ENCODE measurements around the gene ST7. TPM values are rescaled to one million over a fixed set of nuclear protein-coding genes. Genes with fewer than 3 reads are reported as not detected.

The ST7 gene
- total RNA-seq, 1 experiment from 2014 or later: 22.6 TPM

DNA sequence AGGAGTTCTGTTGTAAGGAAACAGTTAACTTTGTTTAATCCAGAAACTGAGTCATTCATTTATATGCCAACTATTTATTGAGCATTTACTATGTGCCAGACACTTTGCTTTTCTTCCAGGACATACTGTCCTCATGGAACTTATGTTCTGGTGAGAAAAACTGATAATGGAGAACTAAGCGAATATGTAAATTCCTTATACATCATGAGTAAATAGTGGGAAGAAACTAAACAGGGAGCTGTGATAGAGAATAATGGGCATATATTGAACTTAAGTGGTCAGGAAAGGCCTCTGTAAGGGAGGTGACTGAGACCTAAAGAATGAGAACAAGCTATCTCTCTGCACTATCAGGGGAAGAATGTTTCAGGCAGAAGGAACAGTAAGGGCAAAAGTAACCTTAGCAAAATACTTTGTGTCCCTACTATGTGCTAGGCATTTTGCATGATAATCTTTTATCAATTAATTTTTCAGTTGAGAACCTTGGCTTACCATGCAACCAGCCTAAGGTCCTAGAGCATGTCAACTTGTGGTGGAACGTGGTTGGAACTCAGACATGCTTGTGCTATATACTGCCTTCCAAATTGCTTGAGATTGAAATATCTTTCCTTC is 45.4 kb downstream of the ST7 start:
- in situ Hi-C loops (cut with HindIII; ENCODE audit: low pct_unique_long_range_greater_than_20kb, low sequenced_read_pairs): no loop called here
- no peak for DNase-seq (ENCODE audit: low read depth)

DNA sequence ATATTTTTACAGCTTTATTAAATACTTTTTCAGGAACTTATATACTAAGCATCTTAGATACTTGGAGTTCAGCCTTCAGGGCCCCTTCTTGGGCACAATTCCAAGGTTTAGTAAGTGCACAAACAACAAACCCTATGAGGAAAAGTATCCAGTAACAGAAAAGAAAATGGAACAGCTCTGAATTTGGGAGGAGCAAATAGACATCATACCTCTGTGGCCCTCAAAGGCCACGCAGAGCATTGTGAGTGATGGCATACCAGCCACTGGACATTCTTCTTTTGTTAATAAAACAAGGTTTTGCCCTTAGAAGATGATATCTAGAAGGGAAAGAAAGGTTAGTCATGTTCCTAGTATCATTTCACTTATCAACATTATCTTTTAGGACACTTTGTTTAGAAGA is 46.0 kb downstream of the ST7 start:
- DNase-seq (ENCODE audit: low read depth): no peak
- in situ Hi-C loops (cut with HindIII; ENCODE audit: low pct_unique_long_range_greater_than_20kb, low sequenced_read_pairs): no loop called here

DNA sequence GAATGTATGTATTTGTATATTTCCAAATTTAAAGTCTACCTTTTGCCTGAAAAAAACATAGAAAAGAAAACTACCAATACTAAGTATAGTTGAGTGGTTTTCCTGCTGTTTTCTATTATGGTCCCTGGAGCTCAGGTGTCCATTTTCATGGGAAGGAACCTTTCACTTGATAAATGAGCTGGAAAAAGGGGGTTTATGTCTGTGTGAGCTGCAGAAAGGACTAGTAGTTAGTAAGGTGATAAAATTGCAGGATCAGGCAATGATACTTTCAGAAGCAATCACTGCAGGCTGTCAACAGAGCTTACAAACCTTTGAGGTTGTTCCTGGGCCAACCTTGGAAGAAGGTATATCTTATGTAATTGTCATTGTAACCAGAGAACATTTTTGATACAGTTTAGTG is 48.0 kb downstream of the ST7 start:
- no peak for DNase-seq (ENCODE audit: low read depth)
- in situ Hi-C loops (cut with HindIII; ENCODE audit: low pct_unique_long_range_greater_than_20kb, low sequenced_read_pairs): no loop called here

DNA sequence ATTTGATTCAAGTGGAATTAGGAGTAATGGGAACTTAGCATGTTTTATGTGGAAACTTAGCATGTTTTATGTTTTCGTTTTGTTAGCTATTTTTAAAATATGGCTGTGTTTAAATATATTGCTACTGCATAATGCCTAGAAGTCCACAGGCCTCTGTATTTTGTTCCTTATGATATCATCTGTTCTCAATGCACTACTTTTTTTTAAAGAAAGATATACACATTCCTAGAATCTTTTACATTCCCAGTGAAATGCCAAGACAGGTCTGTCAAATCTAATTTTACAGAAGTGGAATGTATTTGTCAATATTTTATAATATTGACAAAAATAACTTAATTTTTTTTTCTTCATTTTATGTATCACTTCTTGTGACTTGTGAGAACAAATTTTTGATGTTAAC is 51.6 kb downstream of the ST7 start:
- in situ Hi-C loops (cut with HindIII; ENCODE audit: low pct_unique_long_range_greater_than_20kb, low sequenced_read_pairs): no loop called here
- DNase-seq (ENCODE audit: low read depth): no peak

DNA sequence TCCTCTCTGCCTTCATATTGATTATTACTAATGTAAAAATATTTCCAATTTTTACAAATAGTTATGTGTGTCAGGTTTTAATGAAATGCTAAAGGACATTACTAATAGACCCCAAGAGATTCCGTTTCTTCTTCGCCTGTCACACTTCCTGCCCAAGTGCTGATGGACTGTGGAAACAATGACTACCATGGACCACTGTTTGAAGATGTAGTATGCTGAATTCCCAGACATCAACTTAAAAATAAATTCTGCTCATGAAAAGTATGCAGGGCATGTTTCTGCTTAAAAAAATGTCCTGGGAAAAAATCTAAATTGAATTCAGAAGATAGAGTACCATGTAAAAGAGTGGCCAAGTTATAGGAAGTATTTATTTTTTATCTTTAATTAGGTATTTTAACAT is 52.1 kb downstream of the ST7 start:
- in situ Hi-C loops (cut with HindIII; ENCODE audit: low pct_unique_long_range_greater_than_20kb, low sequenced_read_pairs): no loop called here
- no peak for DNase-seq (ENCODE audit: low read depth)

DNA sequence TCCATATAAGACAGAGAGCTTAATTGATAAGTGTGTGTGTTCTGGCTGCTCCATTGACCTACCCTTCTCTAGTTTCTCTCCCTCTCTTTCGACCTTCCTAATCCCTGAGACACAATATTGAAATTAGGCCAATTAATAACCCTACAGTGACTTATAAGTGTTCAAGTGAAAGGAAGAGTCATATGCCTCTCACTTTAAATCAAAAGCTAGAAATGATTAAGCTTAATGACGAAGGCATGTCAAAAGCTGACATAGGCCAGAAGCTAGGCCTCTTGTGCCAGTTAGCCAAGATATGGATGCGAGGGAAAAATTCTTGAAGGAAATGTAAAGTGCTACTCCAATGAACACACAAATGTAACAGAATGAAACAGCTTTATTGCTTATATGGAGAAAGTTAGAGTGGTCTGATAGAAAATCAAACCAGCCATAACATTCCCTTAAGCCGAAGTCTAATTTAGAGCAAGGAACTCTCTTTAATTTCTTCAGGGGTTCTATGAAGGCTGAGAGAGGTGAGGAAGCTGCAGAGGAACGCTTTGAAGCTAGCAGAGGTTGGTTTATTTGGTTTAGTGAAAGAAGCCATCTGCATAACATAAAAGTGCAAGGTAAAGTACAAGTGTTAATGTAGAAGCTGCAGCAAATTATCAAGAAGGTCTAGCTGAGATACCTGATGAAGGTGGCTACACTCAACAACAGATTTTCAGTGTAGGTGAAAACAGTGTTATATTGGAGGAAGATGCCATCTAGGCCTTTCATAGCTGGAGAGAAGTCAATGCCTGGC is 53.8 kb downstream of the ST7 start:
- in situ Hi-C loops (cut with HindIII; ENCODE audit: low pct_unique_long_range_greater_than_20kb, low sequenced_read_pairs): no loop called here
- no peak for DNase-seq (ENCODE audit: low read depth)

DNA sequence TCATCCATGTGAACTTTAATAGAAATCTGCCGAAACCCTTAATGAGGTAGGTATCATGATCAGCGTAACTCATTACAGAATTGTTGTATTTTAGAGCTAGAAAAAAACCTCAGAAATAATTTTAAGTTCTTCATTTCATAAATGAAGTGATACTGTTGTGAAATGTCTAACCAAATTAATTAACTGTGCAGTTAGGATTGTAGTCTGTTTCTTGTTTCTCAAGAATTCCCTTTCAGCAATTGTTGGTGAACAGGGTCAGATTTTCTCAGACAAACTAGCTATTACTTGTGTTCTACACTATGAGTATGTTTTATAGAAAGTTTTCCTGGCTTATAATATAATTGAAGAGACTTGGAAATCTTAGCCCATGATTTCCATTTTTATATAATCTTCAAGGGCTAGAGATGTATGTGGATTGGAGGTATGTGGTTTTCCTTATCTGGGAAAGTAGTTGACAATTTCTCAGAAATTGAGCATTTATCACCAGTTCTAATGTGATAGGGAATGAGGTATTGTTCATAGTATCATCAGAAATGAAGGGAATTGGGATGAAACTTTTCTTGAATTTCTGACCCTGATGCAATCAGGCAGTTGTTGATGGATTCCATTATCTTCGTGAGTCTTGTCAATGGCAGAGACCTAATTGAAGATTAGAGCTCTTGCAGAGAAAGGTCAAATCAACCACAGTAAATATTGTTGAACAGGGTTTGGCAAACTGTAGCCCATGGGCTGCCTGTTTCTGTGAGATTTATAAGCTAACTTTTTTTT is 55.0 kb downstream of the ST7 start:
- DNase-seq (ENCODE audit: low read depth): no peak

DNA sequence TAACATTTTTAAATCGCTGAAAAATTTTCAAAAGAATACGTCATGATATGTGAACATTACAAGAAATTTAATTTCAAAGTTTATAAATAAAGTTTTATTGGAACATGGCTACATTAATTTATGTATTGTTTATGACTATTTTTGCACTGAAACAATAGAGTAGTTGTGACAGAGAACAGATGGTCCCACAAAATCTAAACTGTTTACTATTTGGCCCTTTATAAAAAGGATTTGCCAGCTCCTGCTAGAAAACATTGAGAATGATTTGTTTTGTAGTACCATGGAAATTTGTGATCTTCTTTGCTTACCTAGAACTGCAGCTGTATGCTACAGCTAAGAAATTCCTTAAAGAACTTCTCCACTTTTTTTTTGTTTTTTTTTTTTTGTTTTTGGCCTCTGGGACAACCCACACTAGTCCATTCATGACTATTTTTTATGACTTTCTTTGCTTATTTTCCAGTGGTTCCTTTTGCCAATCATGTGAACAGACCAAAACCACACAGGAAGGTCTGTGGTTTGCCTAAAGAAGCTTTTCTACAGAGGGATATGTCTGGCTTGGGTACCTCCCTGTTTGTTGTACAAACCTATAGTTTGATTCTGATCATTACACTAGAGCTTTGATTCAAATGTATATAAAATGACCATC is 55.7 kb downstream of the ST7 start:
- DNase-seq (ENCODE audit: low read depth): no peak
- in situ Hi-C loops (cut with HindIII; ENCODE audit: low pct_unique_long_range_greater_than_20kb, low sequenced_read_pairs): no loop called here

More for the DNA sequence above, 55.0 kb downstream of the ST7 start:
- in situ Hi-C loops (cut with HindIII; ENCODE audit: low pct_unique_long_range_greater_than_20kb, low sequenced_read_pairs): no loop called here

DNA sequence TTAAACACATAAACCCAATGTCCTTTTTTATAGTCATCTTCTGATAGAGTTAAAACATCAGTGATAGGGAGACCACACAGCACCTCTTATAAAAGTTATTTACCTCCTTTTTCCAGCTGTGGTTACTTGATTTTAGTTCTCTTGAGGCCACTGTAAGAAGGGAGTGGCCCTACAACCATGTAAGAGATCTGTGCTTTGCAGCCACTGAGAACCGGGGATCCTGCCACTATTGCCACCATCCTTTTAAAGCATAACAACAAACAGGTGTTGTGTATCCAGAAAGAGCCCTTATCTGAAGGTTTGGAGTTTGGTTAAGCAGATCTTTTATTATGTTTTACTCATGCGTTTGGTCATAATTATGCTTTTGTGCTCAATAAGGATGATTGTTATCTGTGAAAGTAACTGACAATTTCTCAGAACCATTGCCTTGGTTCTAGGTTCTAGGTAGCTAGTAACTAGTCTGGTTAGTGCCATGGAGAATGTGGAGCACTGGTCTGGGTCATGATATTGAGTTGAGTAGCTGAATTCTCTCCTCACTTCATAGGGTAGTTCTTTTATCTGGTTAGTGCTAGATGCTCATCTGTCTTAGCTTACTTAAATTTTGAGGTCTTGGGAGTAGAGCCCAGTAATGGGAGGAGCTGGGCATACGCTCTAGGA is 56.5 kb downstream of the ST7 start:
- in situ Hi-C loops (cut with HindIII; ENCODE audit: low pct_unique_long_range_greater_than_20kb, low sequenced_read_pairs): no loop called here
- no peak for DNase-seq (ENCODE audit: low read depth)

DNA sequence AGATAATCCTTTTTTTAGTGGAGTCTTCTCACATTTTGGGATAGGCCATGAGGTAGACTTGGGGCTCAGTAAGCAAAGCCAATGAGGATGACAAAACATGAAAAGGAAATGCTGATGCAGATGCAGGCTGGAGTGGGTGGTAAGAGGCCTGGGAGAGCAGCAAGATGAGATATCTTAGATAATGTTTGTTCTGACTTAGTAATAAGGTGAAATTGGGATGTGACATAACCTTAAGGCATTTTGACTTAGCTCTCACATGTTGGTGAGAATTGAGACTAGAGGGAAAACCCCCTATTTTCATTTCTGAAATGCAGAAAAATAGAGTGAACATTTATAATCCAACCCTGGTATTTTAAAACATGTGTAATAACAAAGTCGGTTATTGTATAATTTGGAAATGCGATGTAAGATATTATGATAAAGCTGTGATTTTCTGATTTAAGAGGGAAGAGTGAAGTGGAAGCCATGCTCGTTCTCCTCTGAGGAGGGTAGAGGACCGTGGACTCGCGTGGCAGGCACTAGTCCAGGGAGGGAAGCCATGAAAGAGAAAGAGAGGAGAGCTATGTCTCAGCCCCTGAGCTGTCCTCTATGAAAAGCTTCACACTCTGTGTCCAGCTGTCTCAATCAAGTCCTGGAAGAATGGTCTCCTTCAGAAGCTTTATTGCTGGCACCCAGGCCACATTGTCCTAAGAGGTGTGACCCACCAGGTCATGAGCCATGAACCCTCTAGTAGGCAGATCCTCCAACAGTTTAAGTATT is 57.3 kb downstream of the ST7 start:
- in situ Hi-C loops (cut with HindIII; ENCODE audit: low pct_unique_long_range_greater_than_20kb, low sequenced_read_pairs): no loop called here
- no peak for DNase-seq (ENCODE audit: low read depth)

DNA sequence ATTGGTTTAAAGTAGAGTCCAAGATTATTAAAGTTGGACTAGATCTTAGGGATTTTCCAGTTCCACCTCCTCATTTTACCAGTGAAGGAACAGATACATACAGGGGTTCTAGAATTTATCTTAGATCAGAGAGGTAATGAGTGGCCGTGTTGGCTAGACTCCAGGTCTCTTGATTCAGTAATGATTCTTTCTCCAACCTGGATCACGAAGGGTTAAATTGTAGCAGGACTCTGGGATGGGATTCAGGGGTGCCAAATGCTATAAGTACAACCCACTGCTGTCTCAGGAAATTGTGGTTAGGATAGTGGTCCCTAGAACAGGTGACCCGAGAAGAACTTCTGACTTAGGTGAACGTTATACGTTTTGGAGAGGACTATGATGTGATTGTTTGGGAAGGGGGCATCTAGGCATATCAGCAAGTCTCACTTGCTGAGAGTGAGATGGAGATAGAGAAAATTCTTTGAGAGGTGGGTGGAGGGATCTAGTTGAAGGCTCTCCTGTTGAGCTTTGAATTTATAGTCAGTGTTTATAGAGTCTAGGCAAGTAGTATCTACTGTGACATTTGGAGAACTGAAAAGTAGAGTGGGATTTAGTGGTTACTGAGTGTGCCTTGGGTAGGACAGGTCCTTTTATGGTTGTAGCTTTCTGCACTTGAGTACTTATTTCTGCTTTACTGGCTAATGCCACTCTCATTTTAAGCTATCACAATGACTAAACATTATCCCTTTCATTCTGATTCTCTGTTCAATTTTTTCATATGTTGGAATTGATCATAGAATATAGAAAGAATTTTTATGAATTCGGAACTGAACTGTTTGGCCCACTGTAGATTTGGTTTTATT is 58.3 kb downstream of the ST7 start:
- no peak for DNase-seq (ENCODE audit: low read depth)
- in situ Hi-C loops (cut with HindIII; ENCODE audit: low pct_unique_long_range_greater_than_20kb, low sequenced_read_pairs): no loop called here

DNA sequence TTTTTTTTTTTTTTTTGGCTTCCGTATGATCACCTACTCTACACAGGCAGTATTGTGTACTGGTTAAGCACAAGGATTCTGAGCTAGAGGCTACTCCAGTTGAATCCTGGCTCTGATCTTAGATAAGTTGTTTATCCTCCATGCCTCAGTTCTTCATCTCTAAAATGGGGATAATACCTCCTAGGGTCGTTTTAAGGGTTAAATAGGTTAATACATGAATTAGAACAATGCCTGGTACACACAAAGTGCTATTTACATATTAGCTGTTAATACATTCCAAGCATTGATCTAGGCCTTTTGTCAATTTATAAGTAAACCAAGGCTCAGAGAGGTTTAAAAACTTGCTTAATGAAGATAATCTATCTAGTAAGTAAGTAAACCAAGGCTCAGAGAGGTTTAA is 59.0 kb downstream of the ST7 start:
- in situ Hi-C loops (cut with HindIII; ENCODE audit: low pct_unique_long_range_greater_than_20kb, low sequenced_read_pairs): no loop called here
- no peak for DNase-seq (ENCODE audit: low read depth)

DNA sequence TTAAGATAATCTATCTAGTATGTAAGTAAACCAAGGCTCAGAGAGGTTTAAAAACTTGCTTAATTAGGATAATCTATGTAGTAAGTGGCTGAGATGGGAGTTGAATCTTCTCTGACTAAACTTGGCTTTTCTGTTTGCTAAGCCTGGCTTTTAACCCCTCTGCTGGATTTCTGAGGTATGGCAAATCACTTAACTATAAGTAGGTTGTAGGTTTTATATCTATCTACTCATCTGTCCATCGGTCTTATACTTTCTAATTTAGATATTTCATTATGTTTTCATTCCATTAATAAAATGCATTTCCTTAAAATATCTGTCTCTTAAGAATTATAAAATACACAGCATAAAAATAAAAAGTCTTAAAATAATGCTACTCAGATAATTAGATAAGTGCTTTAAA is 59.4 kb downstream of the ST7 start:
- no peak for DNase-seq (ENCODE audit: low read depth)
- in situ Hi-C loops (cut with HindIII; ENCODE audit: low pct_unique_long_range_greater_than_20kb, low sequenced_read_pairs): no loop called here

DNA sequence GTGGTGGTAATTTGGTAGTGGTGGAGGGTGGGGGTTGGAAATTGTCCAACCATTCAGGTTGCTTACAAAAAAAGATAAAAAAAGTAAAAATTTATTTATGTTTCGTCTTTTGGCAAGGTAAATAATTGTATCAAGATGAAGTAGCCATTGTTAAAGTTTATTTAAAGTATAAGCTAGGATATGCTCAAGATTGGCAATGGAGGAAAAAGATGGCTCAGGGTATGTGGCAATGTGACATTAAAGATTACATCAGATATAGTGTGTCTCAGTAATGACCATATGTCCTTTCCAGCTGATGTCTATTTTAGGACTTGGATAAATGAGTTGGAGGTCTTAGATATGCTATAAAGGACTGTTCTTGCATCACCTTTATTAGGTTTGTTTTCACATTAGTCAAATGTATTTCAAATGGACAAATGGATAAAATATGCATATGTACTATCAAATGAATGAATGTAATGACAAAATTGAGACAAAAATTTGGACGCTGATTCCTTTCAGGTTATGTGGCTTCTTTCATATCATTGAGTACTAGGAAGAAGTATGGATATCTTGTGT is 60.9 kb downstream of the ST7 start:
- in situ Hi-C loops (cut with HindIII; ENCODE audit: low pct_unique_long_range_greater_than_20kb, low sequenced_read_pairs): no loop called here
- no peak for DNase-seq (ENCODE audit: low read depth)

DNA sequence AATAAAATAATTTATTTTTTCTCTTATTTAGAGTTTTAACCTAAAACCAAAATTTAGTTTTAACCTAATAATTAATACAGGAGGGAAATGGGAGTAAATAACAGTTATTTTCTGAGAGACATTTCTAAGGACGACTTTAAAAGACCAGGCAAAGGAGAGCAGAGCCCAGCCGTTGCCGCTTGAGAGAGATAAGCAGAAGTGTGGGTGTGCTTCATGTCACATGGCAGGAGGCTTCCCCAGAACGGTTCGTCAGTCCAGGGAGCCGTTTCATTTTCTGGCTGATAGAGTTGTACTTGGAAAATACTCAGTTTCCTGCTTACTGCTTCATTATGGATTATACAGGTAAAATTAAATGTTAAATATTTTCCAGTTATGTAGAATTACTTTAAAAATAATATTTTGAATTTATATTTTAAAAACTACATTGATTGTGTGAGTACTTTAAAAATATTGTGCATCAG is 61.4 kb downstream of the ST7 start:
- in situ Hi-C loops (cut with HindIII; ENCODE audit: low pct_unique_long_range_greater_than_20kb, low sequenced_read_pairs): no loop called here
- DNase-seq (ENCODE audit: low read depth): no peak

DNA sequence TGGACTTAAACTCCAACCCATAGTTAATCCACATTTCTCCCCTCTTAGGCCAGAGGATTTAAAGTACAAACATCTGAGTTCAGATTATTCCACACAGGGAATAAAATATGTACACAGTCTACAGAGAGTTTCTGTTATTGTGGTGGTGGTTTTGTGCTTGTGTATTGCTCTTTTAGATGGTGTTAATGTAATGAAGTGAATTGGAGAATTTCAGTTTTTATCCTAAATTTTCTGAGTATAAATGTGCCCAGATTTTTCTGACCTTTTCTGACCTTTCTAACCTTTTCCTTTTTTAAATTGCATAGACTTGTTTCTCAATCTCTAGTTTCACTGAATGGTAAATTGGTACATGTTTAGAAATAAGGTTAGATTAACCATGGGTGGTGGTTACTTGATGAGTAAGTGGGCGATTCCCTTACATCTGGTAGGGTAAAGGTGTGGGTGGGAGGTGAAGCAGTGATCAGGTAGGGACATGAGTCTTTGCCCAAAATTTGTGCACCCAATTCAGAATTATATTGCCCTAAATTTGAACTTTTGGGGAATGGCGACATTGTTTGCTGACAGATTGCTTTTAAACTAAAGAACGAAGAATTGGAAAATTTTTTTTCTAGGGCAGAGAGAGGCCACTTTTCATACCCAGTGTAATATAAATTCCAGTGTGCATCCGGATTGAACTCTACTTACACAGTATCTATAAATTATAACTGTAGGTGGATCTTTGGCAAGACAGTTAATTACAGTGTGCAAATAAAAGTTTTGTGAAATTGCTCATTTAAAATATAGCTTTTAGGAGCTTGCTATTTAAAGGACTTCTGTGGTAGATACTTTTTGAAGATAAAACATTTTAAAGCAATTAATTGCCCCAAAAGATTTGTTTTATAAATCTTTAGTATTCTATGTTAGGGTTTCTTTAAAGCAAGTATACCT is 62.2 kb downstream of the ST7 start:
- no peak for DNase-seq (ENCODE audit: low read depth)
- in situ Hi-C loops (cut with HindIII; ENCODE audit: low pct_unique_long_range_greater_than_20kb, low sequenced_read_pairs): no loop called here
